Omental fat pad (tissue), 4 donors: ENCODE measurements around the gene KAT6B. TPM values are rescaled to one million over a fixed set of nuclear protein-coding genes. Genes with fewer than 3 reads are reported as not detected.

ENCODE experiments used
- ATAC-seq: fragments of 150-250 bp; one replicate; pipeline ENCODE4 v1.9.1; 2016; ENCODE audit warnings: mild to moderate bottlenecking, moderate library complexity; ENCODE audit not compliant: low FRiP score
- DNase-seq: peaks from one replicate; pipeline ENCODE4 v3.0.0-alpha.2; 2019; ENCODE audit warnings: low spot score
- total RNA-seq, 4 donors: library from RNA; depleted of rRNA; stranded (reverse); fragments of >200 nt; gene quantifications; one replicate each; pipeline ENCODE4 v1.1.0, GENCODE V29; 2016
- TF ChIP-seq, protein P1 (sequence below), 3 donors: fragments of 450-650 bp; IDR thresholded peaks; one replicate each; pipeline ENCODE4 v1.5.1; 2016 to 2017; ENCODE audit warnings: antibody characterized with exemption in 3 of 3, mild to moderate bottlenecking in 3 of 3, moderate library complexity in 2 of 3

The KAT6B gene
- total RNA-seq, 4 donors from 2014 or later: 32.2 to 50.3 (median 37.6) TPM

DNA sequence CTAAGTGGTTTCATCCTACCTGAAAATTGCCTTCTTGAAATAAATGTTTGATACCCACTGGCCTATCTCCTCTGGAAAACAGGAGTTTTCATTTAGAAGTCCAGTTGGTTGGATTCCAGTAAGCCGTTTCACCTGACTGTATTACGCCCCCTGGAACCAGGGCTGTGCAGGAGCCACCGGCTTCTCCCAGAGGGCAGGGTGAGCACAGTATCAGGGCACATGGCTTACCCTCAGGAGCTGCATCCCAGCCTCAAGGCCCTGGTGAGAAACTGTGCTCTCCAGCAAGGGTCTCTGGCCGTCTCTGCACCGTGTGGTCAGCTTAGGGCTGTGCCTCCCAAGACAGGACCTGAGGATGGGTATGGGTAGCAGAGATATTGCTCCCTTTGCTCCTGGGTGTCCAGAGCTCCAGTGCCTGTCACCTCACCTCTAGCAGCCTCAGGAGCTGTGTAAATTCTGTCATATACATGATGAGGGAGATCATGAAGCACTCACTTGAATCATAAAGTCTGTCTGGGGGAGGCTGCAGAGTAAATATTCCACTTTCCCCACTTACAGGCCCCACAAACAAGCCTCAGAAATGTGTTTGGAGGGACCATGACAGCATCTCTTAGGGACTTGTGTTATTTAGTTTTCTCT is 175.4 kb downstream of the KAT6B start:
- ATAC-seq (no peak), DNase-seq (no peak)
- TF ChIP-seq, protein P1, sequence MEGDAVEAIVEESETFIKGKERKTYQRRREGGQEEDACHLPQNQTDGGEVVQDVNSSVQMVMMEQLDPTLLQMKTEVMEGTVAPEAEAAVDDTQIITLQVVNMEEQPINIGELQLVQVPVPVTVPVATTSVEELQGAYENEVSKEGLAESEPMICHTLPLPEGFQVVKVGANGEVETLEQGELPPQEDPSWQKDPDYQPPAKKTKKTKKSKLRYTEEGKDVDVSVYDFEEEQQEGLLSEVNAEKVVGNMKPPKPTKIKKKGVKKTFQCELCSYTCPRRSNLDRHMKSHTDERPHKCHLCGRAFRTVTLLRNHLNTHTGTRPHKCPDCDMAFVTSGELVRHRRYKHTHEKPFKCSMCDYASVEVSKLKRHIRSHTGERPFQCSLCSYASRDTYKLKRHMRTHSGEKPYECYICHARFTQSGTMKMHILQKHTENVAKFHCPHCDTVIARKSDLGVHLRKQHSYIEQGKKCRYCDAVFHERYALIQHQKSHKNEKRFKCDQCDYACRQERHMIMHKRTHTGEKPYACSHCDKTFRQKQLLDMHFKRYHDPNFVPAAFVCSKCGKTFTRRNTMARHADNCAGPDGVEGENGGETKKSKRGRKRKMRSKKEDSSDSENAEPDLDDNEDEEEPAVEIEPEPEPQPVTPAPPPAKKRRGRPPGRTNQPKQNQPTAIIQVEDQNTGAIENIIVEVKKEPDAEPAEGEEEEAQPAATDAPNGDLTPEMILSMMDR (IDR thresholded peaks at IDR 0.05): no peak

DNA sequence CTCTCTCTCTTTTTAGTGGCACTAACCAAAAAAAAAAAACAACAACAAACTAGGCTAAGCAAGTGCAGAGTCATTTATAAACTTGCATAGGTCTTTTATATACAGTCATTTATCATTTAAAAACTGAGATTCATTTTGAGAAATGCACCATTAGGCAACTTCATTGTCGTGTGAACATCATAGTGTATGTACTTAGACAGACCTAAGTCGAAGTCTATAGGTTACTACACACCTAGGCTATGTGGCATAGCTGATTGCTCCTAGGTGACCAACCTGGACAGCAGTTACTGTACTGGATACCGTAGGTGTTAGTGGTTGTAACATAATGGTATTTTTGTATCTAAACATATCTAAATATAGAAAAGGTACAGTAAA is 175.9 kb downstream of the KAT6B start:
- TF ChIP-seq, protein P1 (IDR thresholded peaks at IDR 0.05): no peak
- no peak for ATAC-seq
- no peak for DNase-seq

DNA sequence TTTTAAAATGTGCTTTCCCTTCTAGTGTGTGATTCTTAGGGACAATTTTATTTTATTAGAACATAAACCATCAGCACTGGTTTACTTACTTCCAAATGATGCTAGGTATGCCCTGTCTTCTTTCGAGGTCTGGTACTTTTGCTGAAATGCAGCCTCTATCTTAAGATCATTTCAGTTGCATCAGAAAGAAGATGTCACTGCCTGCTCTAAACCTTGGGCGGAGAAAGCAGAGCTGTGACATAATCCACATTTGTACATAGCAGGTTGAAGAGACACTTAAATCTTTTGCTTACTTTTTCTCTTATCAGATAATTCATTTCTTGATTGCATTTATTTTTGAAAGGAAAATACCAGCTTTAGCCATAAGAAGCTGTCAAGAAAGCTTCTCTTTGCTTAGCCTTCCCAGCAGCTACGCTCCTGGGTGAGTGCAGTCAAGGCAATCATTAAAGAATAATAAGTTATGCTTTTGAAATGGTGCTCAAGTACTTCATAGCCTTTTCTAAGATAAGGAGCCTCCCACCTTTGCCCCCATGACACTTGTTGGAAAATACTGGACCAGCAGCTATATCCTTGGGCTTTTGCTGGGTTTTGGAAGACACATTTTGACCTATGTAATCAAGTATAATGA is 176.7 kb downstream of the KAT6B start:
- no peak for ATAC-seq
- TF ChIP-seq, protein P1 (IDR thresholded peaks at IDR 0.05): no peak

DNA sequence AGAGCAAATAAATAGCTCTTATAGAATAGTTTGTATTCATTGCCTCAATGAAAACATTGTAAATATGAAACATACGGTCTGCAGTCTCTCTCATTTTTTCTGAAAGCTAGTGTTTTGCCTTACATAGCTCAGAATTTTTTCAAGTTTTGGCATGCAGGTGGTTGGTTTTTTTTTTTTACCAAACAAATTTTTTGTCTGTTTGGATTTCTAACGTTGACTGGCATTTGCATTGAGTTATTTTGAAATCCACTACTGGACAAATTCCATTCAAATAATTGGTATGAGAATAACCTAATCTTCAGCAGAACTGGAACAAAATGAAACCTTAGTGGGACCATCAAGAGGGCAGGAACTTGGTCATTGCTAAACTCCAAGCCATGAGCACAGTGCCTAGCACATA is 177.5 kb downstream of the KAT6B start:
- TF ChIP-seq, protein P1 (IDR thresholded peaks at IDR 0.05): no peak
- no peak for ATAC-seq
- no peak for DNase-seq

More for the DNA sequence above, 176.7 kb downstream of the KAT6B start:
- DNase-seq: no peak

DNA sequence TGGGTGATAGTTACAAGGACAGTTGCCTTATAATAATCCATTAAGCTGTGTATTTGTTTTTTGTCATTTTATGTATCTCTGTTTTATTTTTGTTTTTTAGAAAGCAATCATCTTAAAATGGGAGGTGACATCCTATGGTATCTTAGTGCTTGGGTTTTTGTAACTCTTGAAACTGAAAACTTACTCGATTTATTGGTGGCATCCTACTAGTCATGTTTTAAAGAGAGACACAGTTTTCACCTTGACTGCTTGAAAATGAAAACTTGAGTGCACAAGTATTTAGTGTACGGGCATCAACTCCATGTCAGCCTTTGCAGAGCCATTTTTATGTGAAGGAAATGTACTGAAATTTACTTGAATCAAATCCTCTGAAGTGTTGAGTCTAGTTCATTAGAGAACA is 181.2 kb downstream of the KAT6B start:
- no peak for ATAC-seq
- no peak for DNase-seq
- TF ChIP-seq, protein P1 (IDR thresholded peaks at IDR 0.05): no peak

GRCh38 chr10:75008952-75009351 is 182.6 kb downstream of the KAT6B start:
- no peak for DNase-seq
- TF ChIP-seq, protein P1 (IDR thresholded peaks at IDR 0.05): no peak
- no peak for ATAC-seq

- TF ChIP-seq, protein P1 (IDR thresholded peaks at IDR 0.05): no peak
- ATAC-seq (no peak), DNase-seq (no peak)
Observed at GRCh38 chr10:75009426-75009825, 183.0 kb downstream of the KAT6B start.
